HL-60 (cell line): ENCODE data around the gene AQP1.

Experiments
- CTCF ChIP-seq: IDR thresholded peaks from one replicate; pipeline ENCODE4 v1.5.1; 2011; ENCODE audit warnings: low read length, control low read depth, inconsistent platforms; ENCODE audit not compliant: insufficient read depth
- REST ChIP-seq: IDR thresholded peaks from 2 replicates; pipeline ENCODE4 v1.6.1; 2012; ENCODE audit warnings: low read depth; ENCODE audit not compliant: insufficient replicate concordance

- no peak for TF ChIP-seq CTCF
- no peak for TF ChIP-seq REST
Observed at GRCh38 chr7:30941582-30942323, 30.1 kb downstream of the AQP1 start.
